ENCODE data around the gene CTSW.

CTSW gene

DNA sequence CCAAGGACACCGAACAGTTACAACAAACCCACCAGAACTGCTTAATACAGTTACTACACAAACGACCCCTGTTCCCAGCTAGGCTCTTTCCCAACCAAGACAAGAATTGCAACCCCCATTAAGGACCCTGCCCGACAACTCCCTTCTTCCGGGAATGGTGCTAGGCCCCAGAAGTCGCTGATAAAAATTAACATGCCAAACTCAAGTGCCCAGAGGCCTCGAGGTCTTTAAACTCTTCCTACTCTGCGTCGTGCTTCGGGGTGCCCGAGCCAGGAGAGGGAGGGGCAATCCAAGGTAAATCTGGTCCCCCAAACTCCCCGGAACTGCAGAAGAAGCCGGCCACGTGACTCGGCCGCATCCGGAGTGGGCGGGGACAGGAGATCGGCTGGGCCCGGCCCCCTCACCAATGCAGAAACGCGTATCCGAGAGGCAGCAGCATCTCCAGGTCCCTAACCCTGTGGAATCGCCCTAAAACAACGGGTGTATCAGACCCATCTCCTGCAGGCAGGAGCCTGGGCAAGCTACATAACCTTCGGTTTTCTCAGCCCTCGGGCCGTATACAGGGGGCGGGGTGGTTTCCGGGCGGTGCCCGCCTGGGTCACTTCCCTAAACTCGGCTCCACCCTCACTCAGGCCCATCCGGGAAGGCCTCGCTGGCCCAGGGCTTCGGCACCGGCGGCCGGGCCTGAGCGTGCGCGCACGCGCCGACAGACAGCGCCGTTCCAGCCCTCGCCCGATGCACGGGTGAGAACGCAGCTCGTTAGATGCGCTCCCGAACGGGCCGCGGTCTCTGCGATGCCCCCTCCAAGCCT lies 22.7 kb upstream of the CTSW start:
- DNase-seq (ENCODE audit: low spot score), result peak; percentile 71

DNA sequence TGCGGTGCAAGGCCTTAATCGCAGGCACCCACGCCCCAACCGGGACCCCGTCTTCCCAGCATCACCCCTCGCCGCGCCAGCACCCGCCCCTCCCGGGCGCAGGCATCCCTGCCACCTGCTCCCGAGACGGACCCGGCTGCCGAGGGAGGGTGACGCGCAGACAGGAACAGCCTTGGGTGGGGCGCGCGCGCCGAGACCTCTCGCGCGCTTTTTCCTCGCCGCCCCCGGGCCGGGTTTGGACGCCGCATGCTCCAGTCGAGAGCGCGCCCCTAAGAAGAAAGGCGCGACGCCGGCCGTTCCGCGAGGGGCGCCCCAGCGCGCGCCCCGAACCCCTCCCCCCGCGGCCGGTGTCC lies 22.2 kb upstream of the CTSW start:
- no peak for DNase-seq (ENCODE audit: low spot score)

DNA sequence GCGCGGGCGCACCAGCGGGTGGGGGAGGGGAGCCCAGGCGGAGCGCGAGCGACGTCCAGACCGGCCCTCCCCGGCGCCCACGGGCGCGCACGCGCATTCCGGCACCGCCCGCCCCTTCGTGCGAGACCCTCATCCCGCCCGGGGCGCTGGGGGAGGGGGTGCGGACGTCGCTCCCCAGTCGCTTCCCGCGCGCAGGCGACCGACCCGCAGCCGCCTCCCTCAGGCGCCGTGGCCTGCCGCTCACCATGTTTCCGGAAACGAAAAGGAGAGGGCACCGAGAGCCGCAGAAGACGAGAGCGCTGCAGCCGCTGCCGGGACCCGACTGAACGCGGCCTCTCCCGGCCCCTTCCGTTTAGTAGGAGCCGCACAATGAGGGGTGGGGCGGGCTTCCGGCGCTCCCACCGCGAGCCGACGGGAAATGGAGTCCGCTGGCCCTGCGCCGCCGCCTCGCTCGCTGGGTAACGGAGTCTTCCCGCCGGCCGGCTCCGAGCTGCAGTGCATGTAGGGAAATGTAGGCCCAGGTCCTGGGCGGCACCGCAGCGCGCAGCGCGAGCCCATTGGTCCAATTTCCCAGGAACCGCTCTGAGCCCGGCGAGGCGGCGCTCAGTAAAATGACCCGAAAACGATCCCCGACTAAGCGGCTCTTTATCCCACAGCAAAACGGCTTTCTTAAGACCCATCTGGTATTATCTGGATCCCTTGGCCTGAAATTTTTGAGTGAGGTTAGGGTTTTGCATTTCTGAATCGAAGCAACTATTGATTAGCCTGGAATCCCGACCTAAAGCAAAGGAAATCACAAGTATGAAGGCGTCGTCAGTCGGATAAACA lies 21.6 kb upstream of the CTSW start, which contains the start of gene CFL1:
CFL1 (minus strand) TSS at position 328 of the 828 bp plus-strand sequence; CDS start at position 247, 81 bp downstream.
- DNase-seq (ENCODE audit: low spot score), result peak; percentile 88

DNA sequence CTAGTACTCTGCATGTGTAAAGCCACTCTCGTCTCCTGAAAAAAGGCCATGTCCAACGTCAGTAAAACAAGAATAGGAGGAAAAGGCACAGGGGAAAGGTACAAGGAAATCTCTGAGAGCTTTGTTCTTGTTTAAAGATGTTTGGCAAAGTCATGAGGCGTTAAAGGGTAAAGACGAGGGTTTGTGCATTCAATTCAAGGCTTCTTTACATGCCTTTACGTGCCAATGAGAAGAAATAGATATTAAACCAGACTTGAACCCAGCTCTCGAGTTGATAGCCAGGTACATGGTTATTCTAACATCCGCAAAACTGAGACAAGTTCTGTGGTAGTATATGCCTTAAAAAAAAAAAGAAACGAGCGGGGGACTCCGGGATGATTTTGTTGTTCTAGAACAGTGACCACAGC lies 21.0 kb upstream of the CTSW start:
- no peak for DNase-seq (ENCODE audit: low spot score)

DNA sequence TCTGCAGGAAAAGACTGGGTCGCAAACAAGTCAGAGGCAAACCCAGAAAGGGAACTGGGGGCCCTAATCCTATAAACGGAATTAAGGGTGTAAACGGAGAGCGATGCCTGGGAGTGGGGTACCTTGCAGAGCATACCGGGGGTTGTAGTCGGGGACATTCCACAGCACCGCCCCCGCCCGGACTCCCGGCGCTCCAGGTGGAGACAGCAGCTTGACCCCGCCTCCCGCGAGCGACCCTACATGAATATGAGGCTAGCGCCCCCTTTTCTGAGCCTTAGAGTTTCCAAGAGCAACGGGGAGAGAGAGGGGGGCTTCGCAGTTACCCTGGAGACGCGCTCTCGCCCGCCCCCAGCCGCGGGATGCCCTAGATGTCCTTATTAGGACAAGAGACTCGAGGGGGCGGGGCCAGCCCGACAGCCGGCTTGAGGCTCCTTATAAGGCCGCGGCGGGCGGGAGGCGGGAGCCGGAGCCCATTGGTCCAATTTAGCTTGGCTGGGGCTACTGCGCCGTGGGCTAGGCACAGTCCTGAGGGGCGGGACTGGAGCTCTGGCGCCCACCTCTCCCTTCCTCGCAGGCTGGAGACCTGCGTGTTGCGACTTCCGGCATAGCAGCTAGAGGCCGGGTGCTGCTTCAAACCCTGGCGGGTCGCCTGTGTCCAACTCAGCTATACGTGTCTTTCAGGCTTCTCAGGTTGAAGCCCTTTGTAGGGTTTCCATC lies 20.4 kb upstream of the CTSW start:
- peak; percentile 91 for DNase-seq (ENCODE audit: low spot score)

DNA sequence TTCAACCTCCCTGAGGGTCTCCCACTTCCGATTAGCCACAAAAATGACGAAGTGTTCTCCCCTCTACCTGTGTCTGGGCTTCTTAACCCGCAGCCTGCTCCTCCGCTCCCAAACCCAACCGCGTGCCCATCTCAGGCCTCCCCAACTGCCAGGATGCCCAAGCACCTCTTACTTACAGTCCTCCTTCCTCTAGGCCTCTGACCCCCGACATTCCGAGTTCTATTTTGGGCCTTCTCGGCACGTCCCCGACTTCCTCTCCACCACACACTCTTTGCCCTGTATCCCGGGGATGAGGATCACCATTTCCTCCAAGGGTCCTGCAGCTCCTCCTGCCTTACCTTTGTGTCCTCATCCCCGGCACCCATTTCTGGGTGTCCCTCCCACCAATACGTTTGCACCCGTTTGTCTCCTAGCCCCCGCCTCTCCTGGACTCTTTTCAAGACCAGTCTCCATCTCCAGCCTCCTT lies 19.8 kb upstream of the CTSW start:
- DNase-seq (ENCODE audit: low spot score), result no peak

DNA sequence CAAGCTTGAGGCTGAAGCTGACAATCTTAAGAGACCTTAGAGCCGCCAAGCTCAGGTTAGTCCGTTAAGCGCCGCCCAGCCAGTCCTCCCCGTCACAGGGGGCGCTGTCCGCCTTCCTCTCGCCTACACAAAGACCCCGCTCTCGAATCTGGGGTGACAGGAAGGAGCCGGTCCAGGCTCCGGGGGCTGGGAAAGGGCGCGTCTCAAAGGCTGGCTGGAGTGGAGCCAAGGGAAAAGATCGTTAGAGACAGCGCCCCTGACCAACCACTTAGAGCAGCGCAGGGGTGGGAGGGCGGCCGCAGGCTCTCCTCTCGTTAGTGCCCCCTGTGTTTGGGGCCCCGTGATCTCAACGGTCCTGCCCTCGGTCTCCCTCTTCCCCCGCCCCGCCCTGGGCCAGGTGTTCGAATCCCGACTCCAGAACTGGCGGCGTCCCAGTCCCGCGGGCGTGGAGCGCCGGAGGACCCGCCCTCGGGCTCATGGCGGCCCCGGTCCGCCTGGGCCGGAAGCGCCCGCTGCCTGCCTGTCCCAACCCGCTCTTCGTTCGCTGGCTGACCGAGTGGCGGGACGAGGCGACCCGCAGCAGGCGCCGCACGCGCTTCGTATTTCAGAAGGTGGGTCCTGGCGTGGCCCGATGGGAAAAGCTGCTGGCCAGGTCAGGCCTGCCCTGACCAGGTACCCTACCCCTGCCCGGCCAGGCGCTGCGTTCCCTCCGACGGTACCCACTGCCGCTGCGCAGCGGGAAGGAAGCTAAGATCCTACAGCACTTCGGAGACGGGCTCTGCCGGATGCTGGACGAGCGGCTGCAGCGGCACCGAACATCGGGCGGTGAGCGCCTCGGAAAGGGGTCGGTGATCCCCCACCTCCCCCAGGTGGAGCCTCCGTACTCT lies 19.1 kb upstream of the CTSW start, which contains the start of gene MUS81:
MUS81 (plus strand) TSS at position 156 of the 887 bp plus-strand sequence; CDS start at position 477, 321 bp downstream.
- DNase-seq (ENCODE audit: low spot score), result peak; percentile 89

DNA sequence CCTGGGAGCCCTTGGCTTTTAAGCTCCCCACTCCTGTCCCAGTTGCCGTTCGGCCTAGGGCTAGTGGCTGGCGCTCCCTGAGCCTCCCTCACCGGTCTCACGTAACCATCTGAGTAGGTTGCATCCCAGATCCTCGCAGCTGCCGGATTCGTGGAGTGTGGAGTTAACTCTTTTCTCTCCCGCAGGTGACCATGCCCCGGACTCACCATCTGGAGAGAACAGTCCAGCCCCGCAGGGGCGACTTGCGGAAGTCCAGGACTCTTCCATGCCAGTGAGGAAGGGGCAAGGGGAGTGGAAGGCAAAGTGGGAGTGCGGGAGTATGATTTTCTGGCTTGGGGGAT lies 18.5 kb upstream of the CTSW start:
- DNase-seq (ENCODE audit: low spot score), result no peak

DNA sequence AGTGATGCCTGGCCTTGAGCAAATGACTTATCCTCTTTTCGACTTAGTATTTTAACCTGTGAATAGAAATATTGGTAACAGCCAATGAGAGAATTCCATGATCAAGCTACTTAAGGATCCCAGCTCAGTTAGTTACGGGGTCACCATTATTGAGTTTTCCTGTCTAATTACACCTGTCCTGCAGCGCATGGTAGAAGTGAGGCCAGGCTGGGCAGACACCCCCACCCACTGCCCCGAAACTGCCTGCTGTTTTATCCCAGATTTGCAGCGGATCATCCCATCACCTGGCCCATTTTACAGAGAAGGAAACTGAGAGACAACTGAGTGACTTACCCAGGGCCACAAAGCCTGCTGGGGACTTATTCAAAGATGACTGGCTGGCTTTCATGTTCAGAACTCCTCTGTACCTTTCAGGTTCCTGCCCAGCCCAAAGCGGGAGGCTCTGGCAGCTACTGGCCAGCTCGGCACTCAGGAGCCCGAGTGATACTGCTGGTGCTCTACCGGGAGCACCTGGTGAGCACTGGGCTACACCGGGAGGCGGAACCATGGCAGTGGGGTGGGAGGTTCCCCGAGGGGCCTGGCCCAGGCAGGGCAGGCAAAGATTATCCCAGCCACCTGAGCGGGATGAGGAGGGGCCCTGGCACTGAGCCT lies 18.0 kb upstream of the CTSW start:
- no peak for DNase-seq (ENCODE audit: low spot score)

DNA sequence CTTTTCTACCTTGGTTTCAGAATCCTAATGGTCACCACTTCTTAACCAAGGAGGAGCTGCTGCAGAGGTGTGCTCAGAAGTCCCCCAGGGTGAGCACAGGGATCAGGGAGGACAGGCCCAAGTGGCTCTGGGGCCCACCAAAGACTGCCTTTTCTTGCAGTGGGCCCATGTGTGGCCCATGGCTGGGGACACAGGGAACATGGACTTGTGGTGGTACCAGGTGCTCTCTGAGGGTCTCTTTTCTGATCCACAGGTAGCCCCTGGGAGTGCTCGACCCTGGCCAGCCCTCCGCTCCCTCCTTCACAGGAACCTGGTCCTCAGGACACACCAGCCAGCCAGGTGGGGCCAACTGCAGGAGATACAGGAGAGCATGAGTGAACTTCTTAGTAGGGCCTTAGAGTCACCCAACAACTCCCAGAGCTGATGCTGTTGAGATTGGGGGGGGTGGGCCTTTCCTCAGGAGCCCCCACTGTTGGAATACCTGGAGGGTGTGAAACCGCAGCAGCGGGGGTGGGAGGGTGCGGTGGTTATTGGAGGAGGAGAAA lies 17.4 kb upstream of the CTSW start:
- no peak for DNase-seq (ENCODE audit: low spot score)

DNA sequence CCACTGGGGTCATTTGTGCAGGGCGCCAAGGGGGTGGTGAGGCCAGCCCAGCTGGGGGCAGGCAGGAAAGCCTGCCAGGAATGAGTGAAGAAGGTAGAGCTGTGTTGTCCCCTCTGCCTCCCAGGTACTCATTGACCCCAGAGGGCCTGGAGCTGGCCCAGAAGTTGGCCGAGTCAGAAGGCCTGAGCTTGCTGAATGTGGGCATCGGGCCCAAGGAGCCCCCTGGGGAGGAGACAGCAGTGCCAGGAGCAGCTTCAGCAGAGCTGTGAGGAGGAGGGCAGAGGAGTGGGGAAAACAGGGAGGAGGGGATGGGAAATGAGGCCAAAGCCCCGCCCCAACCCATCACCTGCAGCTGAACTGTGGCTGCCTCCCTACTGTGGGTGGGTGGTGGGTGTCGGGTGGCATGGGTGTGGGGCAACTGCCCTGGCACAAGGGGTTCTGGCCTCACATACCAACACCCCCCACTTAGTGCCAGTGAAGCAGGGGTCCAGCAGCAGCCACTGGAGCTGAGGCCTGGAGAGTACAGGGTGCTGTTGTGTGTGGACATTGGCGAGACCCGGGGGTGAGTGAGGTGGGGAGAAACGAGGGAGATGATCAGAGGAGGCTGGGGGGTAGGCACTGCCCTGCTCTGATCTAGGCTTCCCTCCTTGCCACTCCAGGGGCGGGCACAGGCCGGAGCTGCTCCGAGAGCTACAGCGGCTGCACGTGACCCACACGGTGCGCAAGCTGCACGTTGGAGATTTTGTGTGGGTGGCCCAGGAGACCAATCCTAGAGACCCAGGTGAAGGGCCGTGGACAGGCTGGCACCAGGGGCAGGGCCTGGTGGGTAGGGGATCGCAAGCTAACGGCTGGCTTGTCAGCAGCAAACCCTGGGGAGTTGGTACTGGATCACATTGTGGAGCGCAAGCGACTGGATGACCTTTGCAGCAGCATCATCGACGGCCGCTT lies 16.4 kb upstream of the CTSW start:
- DNase-seq (ENCODE audit: low spot score), result no peak

DNA sequence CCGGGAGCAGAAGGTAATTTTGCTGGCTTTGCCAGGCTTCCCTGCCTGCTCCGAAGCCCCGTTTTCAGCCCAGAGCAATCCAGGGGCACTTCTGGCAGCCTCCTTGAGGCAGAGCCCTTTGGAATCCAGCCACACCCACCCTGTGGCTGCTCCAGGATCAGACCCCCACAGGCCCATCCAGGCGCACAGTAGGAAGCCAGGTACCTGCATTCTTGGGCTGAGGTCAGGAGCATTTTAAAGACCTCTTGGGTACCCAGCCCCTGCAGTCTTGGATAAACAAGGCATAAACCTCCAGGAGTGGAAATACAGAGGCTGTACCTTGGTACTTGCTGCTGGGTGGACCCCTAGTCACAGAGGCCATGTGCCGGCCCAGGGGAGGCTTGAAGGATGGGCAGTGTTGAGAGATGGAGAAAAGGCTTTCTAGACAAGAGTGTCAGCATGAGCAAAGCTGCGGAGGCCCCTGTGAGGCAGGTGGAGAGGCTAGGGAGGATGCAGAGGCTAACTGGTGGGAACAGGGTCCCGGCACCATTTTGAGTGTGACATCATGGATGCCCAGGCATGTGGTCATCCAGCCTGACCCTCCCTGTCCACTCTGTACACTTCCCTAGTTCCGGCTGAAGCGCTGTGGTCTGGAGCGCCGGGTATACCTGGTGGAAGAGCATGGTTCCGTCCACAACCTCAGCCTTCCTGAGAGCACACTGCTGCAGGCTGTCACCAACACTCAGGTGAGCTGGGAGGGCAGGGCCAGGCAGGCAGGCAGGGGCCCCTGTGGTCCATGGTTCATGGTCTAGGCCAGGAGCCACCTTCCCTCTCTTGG lies 15.5 kb upstream of the CTSW start:
- no peak for DNase-seq (ENCODE audit: low spot score)

DNA sequence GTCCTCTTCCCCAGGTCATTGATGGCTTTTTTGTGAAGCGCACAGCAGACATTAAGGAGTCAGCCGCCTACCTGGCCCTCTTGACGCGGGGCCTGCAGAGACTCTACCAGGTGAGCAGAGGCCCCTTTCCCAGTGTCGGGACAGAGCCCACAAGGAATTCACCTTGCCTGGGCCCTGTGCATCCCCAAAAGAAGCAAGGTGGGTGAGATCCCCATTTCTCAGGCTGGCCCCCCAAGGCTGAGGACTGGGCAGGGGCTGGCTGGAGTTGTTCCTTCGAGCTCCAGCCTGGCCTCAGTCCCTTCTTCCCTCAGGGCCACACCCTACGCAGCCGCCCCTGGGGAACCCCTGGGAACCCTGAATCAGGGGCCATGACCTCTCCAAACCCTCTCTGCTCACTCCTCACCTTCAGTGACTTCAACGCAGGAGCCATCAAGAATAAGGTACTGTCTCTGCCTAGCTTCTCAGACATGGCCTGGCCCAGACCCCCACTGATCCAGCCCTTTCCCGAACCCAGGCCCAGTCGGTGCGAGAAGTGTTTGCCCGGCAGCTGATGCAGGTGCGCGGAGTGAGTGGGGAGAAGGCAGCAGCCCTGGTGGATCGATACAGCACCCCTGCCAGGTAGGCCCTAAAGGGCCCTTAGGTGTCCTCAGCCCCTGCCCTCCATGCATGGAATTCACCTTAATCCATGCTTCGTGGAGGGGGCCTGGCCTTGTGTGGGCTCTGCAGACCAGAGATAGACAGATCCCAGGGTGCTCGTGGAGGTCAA lies 14.7 kb upstream of the CTSW start:
- no peak for DNase-seq (ENCODE audit: low spot score)

DNA sequence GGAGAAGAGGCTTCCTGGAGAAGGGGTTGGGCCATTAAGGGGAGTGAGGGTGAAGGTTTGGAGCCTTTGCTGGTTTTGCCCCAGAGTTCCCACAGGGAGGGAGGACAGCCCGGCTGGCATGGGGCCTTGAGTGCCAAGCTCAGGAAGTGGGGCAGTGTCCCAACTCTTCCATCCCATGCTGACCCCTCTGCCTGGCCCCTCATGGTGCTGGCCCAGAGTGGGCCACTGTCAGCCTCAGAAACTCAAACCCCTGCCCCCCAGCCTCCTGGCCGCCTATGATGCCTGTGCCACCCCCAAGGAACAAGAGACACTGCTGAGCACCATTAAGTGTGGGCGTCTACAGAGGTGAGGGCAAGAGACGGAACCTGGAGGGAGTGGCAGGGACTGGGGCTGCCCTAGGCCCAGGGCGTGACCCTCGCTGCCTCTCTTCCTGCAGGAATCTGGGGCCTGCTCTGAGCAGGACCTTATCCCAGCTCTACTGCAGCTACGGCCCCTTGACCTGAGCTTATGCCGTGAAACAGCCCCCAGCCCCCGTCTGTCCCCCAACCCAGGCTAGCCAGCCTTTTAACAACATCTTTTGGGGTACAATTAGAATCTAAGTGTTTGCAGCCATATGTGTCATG lies 14.0 kb upstream of the CTSW start:
- no peak for DNase-seq (ENCODE audit: low spot score)

DNA sequence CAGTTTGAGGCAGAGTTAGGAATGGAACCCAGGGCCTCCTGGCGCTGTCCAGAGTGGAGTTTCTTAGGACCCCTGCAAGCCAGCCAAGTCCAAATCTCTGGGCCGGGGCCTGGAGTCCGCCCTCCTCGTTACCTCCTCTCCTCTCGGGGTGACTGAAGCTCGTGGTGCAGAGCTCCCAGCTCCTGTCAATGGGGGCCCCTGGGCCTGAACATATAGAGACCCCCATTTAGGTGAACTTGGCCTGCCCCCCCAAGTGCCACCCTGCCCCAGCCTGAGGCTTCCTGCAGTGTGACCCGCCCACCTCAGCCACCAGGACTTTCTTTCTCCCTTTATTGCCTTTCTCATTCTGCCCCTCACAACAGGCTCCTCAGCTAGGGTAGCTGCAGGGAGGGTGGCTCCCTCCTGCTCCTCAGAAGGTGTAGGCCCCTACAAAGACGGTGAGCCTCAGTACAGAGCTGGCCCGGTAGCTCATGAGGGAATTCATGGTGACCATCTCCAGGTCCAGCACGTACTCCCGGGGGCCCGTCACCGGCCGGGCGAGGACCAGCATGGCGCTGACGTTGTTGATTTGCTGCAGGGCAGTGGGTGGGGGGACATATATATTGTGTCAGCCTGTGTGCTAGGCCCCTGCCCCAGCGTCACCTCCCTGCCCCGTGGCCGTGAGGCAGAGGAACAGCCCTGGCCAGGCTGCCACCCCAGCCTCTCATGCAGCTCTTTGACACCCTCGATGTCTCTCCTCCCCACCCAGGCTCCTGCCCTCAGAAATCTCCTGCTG lies 12.9 kb upstream of the CTSW start:
- DNase-seq (ENCODE audit: low spot score), result no peak

DNA sequence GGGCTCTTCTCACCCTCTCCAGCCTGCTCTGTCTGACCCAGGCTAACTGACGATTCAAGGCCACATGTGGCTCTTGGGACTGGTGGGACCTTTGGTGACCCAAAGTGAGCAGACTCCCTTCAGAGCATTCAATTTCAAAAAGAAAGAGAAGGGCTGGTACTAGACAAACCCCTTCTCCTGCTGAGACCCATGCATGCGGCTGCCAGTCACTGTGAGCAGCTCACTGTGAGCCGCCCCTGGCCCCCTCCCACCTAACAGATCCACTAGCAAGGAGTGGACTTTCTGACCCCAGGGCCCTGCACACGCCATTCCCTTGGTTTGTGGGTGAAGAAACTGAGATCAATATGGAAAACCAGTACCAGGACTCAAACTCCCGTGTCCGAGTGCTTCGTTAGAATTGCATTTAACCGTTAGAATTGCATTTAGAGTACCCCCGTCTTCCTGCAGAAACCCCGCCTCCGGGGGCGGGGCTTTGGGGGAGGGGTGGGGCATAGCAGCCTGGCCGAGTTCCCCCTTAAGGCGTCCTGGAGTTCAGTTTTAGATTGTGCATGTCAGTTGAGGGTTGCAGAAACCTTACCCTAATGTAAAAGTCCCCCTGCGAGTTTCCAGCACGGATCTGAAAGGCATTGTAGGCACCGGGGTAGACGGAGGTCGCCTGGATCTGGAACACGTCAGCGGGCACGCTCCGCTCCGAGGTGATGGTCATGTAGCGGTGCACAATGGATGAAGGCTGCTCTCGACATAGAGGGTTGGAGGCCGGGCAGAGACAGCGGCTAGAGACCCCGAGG lies 12.2 kb upstream of the CTSW start:
- no peak for DNase-seq (ENCODE audit: low spot score)
